GM06990 (cell line): ENCODE measurements around the gene SELENOP.
"Not testable (repeated sequence)": the region's sequence is repeated elsewhere in the genome, so short reads cannot be mapped to it uniquely, and the experiment has no call there.

Experiments used
- DNase-seq: peaks from one replicate; pipeline ENCODE4 v3.0.0-alpha.2; 2011; ENCODE audit not compliant: insufficient read length; ENCODE audit errors: extremely low read depth
- H3K27me3 ChIP-seq: replicated peaks from 2 replicates; pipeline ENCODE4 v1.6.0; 2011; ENCODE audit warnings: low read length; ENCODE audit not compliant: control insufficient read depth, insufficient read depth
- H3K36me3 ChIP-seq: 2 replicates; pipeline ENCODE4 v1.5.1; 2011; ENCODE audit warnings: low read length; ENCODE audit not compliant: control insufficient read depth, insufficient read depth
- H3K4me3 ChIP-seq: replicated peaks from 2 replicates; pipeline ENCODE4 v1.5.1; 2011; ENCODE audit warnings: low read depth, mild to moderate bottlenecking, control low read depth, low read length
- CTCF ChIP-seq: IDR thresholded peaks from 2 replicates; pipeline ENCODE4 v1.5.1; 2011; ENCODE audit warnings: low read length, control low read depth, mild to moderate bottlenecking, inconsistent platforms; ENCODE audit not compliant: insufficient read depth, poor library complexity, severe bottlenecking

The SELENOP gene

GRCh38 chr5:42854795-42855194 is 43.1 kb upstream of the SELENOP start:
- Histone ChIP-seq H3K36me3 (no peaks in the 10 kb centered on the region), H3K27me3 (no peaks in the 10 kb centered on the region), H3K4me3 (no peak overlapping the region)
- no peak for DNase-seq
- TF ChIP-seq CTCF = no peak

GRCh38 chr5:42852826-42853225 is 41.1 kb upstream of the SELENOP start:
- DNase-seq = no peak
- no peak for TF ChIP-seq CTCF
- Histone ChIP-seq H3K27me3 (no peaks in the 10 kb centered on the region), H3K4me3 (no peak overlapping the region), H3K36me3 (no peaks in the 10 kb centered on the region)

GRCh38 chr5:42851481-42851880 is 39.8 kb upstream of the SELENOP start:
- TF ChIP-seq CTCF = no peak
- H3K4me3 ChIP-seq = no peak overlapping the region
- no peaks in the 10 kb centered on the region for H3K36me3 ChIP-seq
- no peaks in the 10 kb centered on the region for H3K27me3 ChIP-seq
- DNase-seq = no peak

- TF ChIP-seq CTCF = no peak
- Histone ChIP-seq H3K27me3 (no peaks in the 10 kb centered on the region), H3K4me3 (no peak overlapping the region), H3K36me3 (no peaks in the 10 kb centered on the region)
- DNase-seq = no peak
Observed at GRCh38 chr5:42848545-42848944, 36.9 kb upstream of the SELENOP start.

- DNase-seq, H3K36me3 ChIP-seq, H3K27me3 ChIP-seq, H3K4me3 ChIP-seq: not testable (repeated sequence)
Observed at GRCh38 chr5:42844408-42844807, 32.7 kb upstream of the SELENOP start.

GRCh38 chr5:42843675-42844292 is 32.1 kb upstream of the SELENOP start:
- H3K27me3 ChIP-seq = no peaks in the 10 kb centered on the region
- DNase-seq = no peak
- no peaks in the 10 kb centered on the region for H3K36me3 ChIP-seq
- H3K4me3 ChIP-seq = no peak overlapping the region
- TF ChIP-seq CTCF = no peak
